Skeletal muscle tissue (tissue), 4 donors: Measurements from ENCODE around the gene JAK1. TPM values are rescaled to one million over a fixed set of nuclear protein-coding genes. Genes with fewer than 3 reads are reported as not detected.
"Not testable (repeated sequence)": the region's sequence is repeated elsewhere in the genome, so short reads cannot be mapped to it uniquely, and the experiment has no call there.

Experiments used
- H3K27ac ChIP-seq: one replicate; pipeline ENCODE4 v1.7.0; 2013; ENCODE audit warnings: mild to moderate bottlenecking, low read depth, low read length, inconsistent platforms
- H3K27me3 ChIP-seq, 3 donors: one replicate each; pipeline ENCODE4 v1.7.0; 2013; ENCODE audit warnings: low read length in 3 of 3; ENCODE audit not compliant: control insufficient read depth in 3 of 3, insufficient read depth in 3 of 3
- H3K36me3 ChIP-seq, 3 donors: one replicate each; pipeline ENCODE4 v1.7.0; 2013; ENCODE audit warnings: low read length in 3 of 3; ENCODE audit not compliant: control insufficient read depth in 3 of 3, insufficient read depth in 3 of 3
- H3K4me1 ChIP-seq, 3 donors: one replicate each; pipeline ENCODE4 v1.7.0; 2013; ENCODE audit warnings: low read length in 3 of 3, mild to moderate bottlenecking in 3 of 3; ENCODE audit not compliant: control insufficient read depth in 3 of 3, insufficient read depth in 3 of 3
- H3K4me3 ChIP-seq, 3 donors: one replicate each; pipeline ENCODE4 v1.7.0; 2013; ENCODE audit warnings: low read length in 3 of 3
- H3K9ac ChIP-seq, 3 donors: one replicate each; pipeline ENCODE4 v1.7.0; 2013; ENCODE audit warnings: low read length in 3 of 3, mild to moderate bottlenecking in 3 of 3, moderate library complexity in 2 of 3, low read depth in 1 of 3
- H3K9me3 ChIP-seq, 3 donors: one replicate each; pipeline ENCODE4 v1.7.0; 2013; ENCODE audit warnings: low read length in 3 of 3; ENCODE audit not compliant: control insufficient read depth in 3 of 3
- total RNA-seq: library from RNA; depleted of rRNA; stranded (reverse); fragments of >200 nt; gene quantifications from one replicate; pipeline ENCODE4 v1.2.3, GENCODE V29; 2014
- donor health status: Osteomylitis.

Gene JAK1
- total RNA-seq, 1 donor from 2014 or later = 59.5 TPM

DNA sequence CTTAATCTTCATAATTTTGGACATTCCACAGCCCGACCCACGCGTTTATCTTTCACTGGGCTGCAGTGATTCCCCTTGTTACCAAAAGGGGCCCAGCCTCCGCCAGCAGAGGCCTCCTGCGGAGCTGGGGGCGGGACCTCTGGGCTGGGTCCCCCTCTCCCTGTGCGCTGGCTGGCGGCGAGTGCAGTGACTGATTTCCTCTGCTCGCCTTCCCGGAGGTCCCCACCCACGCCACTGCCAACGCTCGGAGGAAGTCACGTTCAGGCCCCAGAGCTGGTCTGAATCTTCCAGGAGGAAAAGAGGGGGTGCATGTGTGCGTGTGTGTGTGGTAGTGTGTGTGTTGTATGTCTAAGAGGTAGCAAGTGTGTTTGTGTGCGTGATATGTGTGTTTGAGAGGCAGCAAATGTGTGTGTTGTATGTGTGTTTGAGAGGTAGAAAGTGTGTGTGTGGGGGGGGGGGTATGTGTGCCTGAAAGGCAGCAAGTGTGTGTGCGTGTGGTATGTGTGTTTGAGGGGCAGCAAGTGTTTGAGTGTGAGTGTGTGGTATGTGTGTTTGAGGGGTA, 35.0 kb upstream of the JAK1 start:
- Histone ChIP-seq H3K9me3 (no peaks in the 10 kb centered on the region), H3K27me3 (no peaks in the 10 kb centered on the region), H3K27ac (peak overlapping the region; percentile 89), H3K36me3 (no peaks in the 10 kb centered on the region), H3K4me3 (peak overlapping the region in 1 of 3 donors; percentile 74), H3K9ac (peak overlapping the region in 2 of 3 donors; percentile 76 to 90), H3K4me1 (peaks cover 8 to 13% (median 10%) of the 10 kb centered on the region in 3 donors)

DNA sequence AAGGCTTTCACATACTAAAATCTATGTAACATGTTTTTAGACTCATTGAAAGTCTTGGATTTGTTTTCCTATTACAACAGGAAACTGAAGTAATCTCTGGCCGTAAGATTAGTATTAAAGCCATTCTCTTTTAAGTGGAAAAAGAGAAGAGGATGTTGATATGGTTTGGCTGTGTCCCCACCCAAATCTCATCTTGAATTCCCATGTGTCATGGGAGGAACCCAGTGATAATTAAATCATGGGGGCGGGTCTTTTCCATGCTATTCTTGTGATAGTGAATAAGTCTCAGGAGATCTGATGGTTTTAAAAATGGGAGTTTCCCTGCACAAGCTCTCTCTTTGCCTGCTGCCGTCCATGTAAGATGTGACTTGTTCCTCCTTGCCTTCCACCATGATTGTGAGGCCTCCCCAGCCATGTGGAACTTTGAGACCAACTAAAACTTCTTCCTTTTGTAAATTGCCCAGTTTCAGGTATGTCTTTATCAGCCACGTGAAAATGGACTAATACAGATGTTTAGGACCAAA, 32.1 kb upstream of the JAK1 start:
- not testable (repeated sequence) for H3K9ac ChIP-seq, H3K27ac ChIP-seq, H3K36me3 ChIP-seq, H3K27me3 ChIP-seq, H3K9me3 ChIP-seq, H3K4me3 ChIP-seq
- H3K4me1 ChIP-seq = peaks cover 8 to 13% (median 10%) of the 10 kb centered on the region in 3 donors

DNA sequence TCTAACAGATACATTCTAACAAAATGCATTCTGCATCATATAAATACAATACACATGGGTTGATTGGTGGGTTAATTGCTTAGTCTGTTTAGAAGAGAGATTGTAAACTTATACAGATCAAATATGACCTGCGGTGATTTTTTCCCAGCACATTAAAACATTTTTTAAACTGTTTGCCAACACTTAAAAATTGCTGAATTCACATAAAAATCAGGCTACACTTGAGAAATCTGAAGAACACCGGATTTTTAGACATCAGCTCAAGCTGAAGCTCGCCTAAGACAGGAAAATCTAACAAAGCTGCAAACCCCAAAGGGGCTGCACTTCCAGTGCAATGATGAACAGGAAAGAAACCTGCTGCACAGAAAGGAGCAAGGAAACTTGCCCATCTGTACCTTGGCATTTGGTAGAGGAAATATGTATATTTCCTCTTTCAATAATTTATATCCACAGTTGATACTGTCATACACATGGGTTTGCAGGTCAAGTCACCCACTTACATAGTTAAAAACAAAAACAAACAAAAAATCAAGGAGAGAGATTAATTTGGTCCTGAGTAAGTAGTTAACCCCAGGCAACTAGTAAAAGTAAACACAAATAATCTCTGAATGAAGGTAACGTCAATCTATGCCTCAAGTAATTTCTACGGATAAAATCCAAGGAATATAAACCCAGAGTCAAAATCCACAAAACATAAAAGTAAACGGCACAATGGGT, 30.4 kb upstream of the JAK1 start:
- no peaks in the 10 kb centered on the region for H3K36me3 ChIP-seq
- peaks cover under 1 to 4% (median 4%) of the 10 kb centered on the region in 3 donors for H3K4me1 ChIP-seq
- no peak overlapping the region for H3K27ac ChIP-seq
- no peaks in the 10 kb centered on the region for H3K9me3 ChIP-seq
- H3K4me3 ChIP-seq = no peak overlapping the region
- no peak overlapping the region for H3K9ac ChIP-seq
- no peaks in the 10 kb centered on the region for H3K27me3 ChIP-seq

DNA sequence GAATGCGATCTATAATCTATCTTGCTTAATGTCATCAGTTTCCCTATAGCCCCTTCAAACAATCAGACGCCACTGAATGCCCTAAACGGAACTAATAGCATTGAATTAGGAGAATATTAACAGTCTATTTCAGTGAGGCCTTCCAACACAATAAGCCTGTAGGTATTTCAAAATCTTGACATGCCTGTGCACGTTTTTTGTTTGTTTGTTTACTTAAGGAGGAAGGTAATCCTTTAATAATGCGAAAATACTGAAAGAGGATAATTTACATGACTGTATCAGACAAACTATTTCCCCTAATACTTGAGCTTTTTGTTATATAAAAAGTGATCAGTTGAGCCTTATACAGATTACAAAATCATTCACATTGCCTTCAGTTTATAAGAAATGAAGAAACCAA, 29.0 kb upstream of the JAK1 start:
- Histone ChIP-seq H3K4me1 (no peaks in the 10 kb centered on the region), H3K27me3 (no peaks in the 10 kb centered on the region), H3K9ac (no peak overlapping the region), H3K27ac (no peak overlapping the region), H3K9me3 (no peaks in the 10 kb centered on the region), H3K4me3 (no peak overlapping the region), H3K36me3 (no peaks in the 10 kb centered on the region)

GRCh38 chr1:64986903-64987871, 20.8 kb upstream of the JAK1 start:
- H3K4me1 ChIP-seq = peaks cover 0 to 9% (median 7%) of the 10 kb centered on the region in 3 donors
- no peaks in the 10 kb centered on the region for H3K27me3 ChIP-seq
- H3K36me3 ChIP-seq = peaks cover 0 to 2% (median 2%) of the 10 kb centered on the region in 3 donors
- no peak overlapping the region for H3K27ac ChIP-seq
- no peak overlapping the region for H3K9ac ChIP-seq
- H3K4me3 ChIP-seq = no peak overlapping the region
- no peaks in the 10 kb centered on the region for H3K9me3 ChIP-seq

- H3K27me3 ChIP-seq = no peaks in the 10 kb centered on the region
- peaks cover 0 to 6% (median 2%) of the 10 kb centered on the region in 3 donors for H3K36me3 ChIP-seq
- no peak overlapping the region for H3K9ac ChIP-seq
- H3K9me3 ChIP-seq = no peaks in the 10 kb centered on the region
- peaks cover 0 to 9% (median 7%) of the 10 kb centered on the region in 3 donors for H3K4me1 ChIP-seq
- H3K27ac ChIP-seq = no peak overlapping the region
- H3K4me3 ChIP-seq = no peak overlapping the region
Observed at GRCh38 chr1:64984737-64985136, 18.4 kb upstream of the JAK1 start.

DNA sequence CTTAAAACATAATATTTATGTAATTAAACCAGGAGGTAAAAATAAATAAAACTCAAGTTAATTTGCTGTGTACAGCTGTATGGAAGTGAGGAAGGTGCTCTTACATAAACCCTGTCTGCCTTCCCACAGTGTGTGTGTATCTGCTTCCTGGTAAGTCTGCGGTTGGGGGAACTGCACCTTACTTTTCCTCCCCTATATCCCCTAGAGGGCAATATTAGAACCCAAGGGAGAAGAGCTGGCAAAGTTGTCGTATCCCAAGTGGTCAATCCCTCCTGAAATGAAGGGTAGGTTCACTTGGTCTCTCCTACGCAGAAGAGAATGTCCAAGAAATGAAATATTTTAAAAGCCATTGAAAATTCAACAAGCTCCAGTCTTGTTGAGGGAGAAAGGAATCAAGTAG, 17.8 kb upstream of the JAK1 start:
- Histone ChIP-seq H3K36me3 (peaks cover 0 to 6% (median 2%) of the 10 kb centered on the region in 3 donors), H3K4me1 (peaks cover 0 to 9% (median 7%) of the 10 kb centered on the region in 3 donors), H3K9ac (no peak overlapping the region), H3K27ac (no peak overlapping the region), H3K4me3 (no peak overlapping the region), H3K27me3 (no peaks in the 10 kb centered on the region), H3K9me3 (no peaks in the 10 kb centered on the region)

DNA sequence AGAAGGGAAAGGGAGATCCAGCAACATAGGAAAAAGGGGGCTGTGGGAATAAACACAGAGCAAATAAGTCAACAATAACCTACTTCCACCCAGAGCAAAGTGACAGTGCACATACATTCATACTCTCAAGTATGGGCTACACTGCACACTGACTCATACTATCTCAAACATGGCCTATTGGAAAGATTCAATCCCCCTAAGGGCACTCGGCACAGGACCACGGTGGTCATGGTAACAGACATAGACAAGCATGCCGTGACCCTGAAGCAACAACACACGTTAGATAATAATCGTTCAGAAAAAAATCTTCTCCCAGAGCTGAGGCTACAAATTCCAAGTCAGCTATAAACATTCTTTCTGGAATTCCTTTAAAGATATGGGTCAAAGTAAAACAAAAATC, 16.8 kb upstream of the JAK1 start:
- Histone ChIP-seq H3K9ac (no peak overlapping the region), H3K9me3 (no peaks in the 10 kb centered on the region), H3K27ac (no peak overlapping the region), H3K27me3 (no peaks in the 10 kb centered on the region), H3K4me1 (peaks cover 0 to 9% (median 7%) of the 10 kb centered on the region in 3 donors), H3K4me3 (no peak overlapping the region), H3K36me3 (peaks cover 0 to 6% (median 2%) of the 10 kb centered on the region in 3 donors)

DNA sequence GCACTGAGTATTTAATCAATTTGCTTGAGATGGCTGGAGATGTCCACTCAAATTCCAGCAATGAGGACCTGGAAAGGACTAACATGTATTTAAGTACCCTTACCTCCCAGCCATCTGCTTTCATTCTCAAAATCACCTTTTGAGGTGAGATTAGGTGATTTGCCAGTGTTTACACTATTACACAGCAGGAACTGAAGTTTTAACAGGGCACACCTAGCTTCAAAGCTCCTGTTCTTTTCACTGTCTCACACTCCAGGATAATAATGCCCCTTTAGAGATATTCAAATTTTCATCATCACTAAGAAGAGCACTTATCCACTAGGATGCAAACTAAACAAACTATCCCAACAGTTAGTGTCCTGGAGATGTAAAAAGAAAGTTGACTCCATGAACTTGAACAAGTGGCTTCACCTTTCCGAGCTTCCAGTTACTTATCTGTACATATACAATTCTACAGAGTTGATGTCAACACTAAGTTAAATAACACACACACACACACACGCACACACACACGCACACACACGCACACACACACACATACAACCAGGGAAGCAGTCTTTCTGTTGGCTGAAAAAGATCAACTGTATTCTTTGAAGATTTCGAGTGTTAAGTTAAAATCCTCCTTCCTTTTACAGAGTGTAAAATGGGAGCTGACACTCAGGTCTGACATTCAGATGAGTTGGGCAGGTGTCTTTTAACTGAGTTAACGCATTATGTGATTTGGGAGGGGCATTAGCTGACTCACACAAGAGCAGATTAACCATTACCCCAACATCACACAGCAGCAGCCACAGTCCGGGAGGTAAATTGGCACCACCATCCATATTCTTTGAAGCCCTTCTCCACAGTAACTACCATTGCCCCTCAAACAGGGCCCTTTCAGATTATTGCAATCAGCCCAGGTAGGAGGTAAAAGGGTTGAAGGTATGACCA, 15.5 kb upstream of the JAK1 start:
- peaks cover 0 to 3% (median under 1%) of the 10 kb centered on the region in 3 donors for H3K4me1 ChIP-seq
- H3K9ac ChIP-seq = no peak overlapping the region
- peaks cover 0 to 3% (median 0%) of the 10 kb centered on the region in 3 donors for H3K36me3 ChIP-seq

More for the DNA sequence above, 15.5 kb upstream of the JAK1 start:
- no peak overlapping the region for H3K4me3 ChIP-seq
- H3K9me3 ChIP-seq = no peaks in the 10 kb centered on the region
- no peak overlapping the region for H3K27ac ChIP-seq
- no peaks in the 10 kb centered on the region for H3K27me3 ChIP-seq
